ENCODE measurements around the gene NAT8L. TPM values are rescaled to one million over a fixed set of nuclear protein-coding genes. Genes with fewer than 3 reads are reported as not detected.

NAT8L gene
- total and polyA plus RNA-seq, 2 donors (not counting 1 experiment from before 2014, with no cell fraction given): 0.03 to 0.25 TPM

DNA sequence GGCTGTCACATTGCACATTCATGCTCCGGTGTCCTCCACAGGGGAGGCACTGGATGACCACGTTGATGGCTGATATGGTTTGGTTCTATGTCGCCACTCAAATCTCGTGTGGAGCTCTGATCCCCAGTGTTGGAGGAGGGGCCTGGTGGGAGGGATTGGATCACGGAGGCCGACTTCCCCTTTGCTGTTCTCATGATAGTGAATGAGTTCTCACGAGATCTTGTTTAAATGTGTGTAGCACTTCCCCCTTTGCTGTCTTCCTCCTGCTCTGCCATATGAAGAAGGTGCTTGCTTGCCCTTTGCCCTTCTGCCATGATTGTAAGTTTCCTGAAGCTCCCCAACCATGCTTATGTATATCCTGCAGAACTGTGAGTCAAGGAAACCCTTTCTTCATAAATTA lies 22.3 kb upstream of the NAT8L start:
- Mint-ChIP-seq H3K4me3 (no peak overlapping the region), H3K27me3 (peaks cover 44% of the 10 kb centered on the region), H3K9me3 (ENCODE audit: insufficient read depth) (no peaks in the 10 kb centered on the region), H3K4me1 (peaks cover 4% of the 10 kb centered on the region), H3K27ac (no peak overlapping the region)
- TF ChIP-seq EZH2 (IDR thresholded peaks at IDR 0.05; ENCODE audit: borderline replicate concordance, insufficient read depth, low read depth, low read length, poor library complexity, severe bottlenecking): no peak
- TF ChIP-seq, protein P1, sequence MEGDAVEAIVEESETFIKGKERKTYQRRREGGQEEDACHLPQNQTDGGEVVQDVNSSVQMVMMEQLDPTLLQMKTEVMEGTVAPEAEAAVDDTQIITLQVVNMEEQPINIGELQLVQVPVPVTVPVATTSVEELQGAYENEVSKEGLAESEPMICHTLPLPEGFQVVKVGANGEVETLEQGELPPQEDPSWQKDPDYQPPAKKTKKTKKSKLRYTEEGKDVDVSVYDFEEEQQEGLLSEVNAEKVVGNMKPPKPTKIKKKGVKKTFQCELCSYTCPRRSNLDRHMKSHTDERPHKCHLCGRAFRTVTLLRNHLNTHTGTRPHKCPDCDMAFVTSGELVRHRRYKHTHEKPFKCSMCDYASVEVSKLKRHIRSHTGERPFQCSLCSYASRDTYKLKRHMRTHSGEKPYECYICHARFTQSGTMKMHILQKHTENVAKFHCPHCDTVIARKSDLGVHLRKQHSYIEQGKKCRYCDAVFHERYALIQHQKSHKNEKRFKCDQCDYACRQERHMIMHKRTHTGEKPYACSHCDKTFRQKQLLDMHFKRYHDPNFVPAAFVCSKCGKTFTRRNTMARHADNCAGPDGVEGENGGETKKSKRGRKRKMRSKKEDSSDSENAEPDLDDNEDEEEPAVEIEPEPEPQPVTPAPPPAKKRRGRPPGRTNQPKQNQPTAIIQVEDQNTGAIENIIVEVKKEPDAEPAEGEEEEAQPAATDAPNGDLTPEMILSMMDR (IDR thresholded peaks at IDR 0.05): no peak
- H3K4me1 ChIP-seq (ENCODE audit: control insufficient read depth in 2 of 2, insufficient read depth in 2 of 2, low read length in 2 of 2): peaks cover 9 to 12% of the 10 kb centered on the region in 2 donors
- H2AFZ ChIP-seq (ENCODE audit: insufficient read depth, low read depth, low read length, poor library complexity, severe bottlenecking): no peak overlapping the region
- H3K4me2 ChIP-seq (replicated peaks; ENCODE audit: low read depth, low read length, poor library complexity, severe bottlenecking): no peak overlapping the region
- H3K4me3 ChIP-seq (ENCODE audit: control extremely low read depth in 1 of 5, extremely low read depth in 1 of 5, insufficient read depth in 1 of 5, low read depth in 2 of 5, low read length in 4 of 5): no peak overlapping the region
- H3K36me3 ChIP-seq (replicated peaks in 1 of 2; ENCODE audit: control extremely low read depth in 1 of 2, control insufficient read depth in 1 of 2, extremely low read depth in 1 of 2, insufficient read depth in 2 of 2, low read length in 1 of 2): no peaks in the 10 kb centered on the region
- H4K20me1 ChIP-seq (ENCODE audit: control insufficient read depth, insufficient read depth, low read length, poor library complexity, severe bottlenecking): no peaks in the 10 kb centered on the region
- ChIA-PET POLR2A (no interaction called here), CTCF (no interaction called here)
- ATAC-seq (ENCODE audit: low read depth): no peak
- H3K79me2 ChIP-seq (ENCODE audit: control insufficient read depth, insufficient read depth, low read length): peaks cover 3% of the 10 kb centered on the region
- peaks cover 0 to 39% (median 6%) of the 10 kb centered on the region in 4 experiments for H3K27me3 ChIP-seq (replicated peaks in 1 of 4; ENCODE audit: control extremely low read depth in 1 of 4, control insufficient read depth in 3 of 4, insufficient read depth in 4 of 4, low read length in 3 of 4)
- peaks cover 0 to 7% (median 0%) of the 10 kb centered on the region in 3 donors for H3K9me3 ChIP-seq (ENCODE audit: control extremely low read depth in 1 of 3, control insufficient read depth in 2 of 3, insufficient read depth in 1 of 3, low read length in 2 of 3)
- DNase-seq: no peak
- 78% methylated on average over 6 of the region's 7 CpGs for WGBS (ENCODE audit: insufficient coverage)
- no peak overlapping the region for H3K27ac ChIP-seq (ENCODE audit: low read length in 2 of 2)
- no peak overlapping the region for H3K9ac ChIP-seq (ENCODE audit: low read length)
- intact Hi-C loops (cut with micrococcal nuclease): no loop called here

DNA sequence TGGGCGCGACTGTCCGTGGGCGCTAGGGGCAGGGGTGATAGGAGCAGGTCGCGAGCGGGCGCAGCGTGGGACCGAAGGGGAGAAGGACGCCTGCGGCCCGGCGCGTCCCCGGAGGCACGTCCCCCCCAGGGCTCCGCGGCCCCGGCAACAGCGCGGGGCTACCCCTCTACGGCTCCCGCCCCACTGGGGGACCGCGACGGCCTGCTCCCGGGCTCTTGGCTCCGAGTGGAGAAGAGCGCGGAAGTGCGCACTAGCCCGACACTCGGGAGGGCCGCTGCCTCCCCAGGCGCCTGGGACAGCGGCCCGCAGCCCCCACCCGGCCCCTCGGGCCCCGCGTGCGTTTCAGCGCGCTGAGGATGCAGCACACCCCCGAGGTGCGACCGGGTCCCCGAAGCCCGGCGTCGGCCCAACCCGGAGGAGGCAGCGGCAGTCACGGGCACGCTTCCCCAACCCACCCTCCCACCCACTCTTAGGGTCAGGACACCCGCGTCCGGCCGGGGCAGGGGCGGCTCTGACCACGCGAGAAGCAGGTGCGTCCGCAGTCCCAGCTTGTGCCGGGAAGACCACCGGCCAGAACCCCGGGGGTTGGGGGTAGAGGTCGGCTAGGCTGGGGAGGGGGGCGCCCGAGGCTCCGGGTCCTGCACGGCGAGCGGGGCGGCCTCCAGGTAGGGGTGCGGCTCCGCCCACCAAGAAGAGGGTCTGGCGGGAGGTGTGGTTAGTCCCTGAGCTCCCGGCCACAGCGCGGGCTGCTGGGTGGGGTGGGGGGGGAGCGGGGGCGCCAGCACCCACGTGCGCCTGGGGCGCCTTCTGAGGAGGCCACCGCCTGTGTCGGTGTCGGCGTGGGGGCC lies 18.5 kb upstream of the NAT8L start:
- ChIA-PET CTCF (no interaction called here), POLR2A (no interaction called here)
- TF ChIP-seq EZH2 (IDR thresholded peaks at IDR 0.05; ENCODE audit: borderline replicate concordance, insufficient read depth, low read depth, low read length, poor library complexity, severe bottlenecking): no peak
- TF ChIP-seq, protein P1 (IDR thresholded peaks at IDR 0.05): no peak
- peaks cover 8% of the 10 kb centered on the region for H3K79me2 ChIP-seq (ENCODE audit: control insufficient read depth, insufficient read depth, low read length)
- H3K36me3 ChIP-seq (replicated peaks in 1 of 2; ENCODE audit: control extremely low read depth in 1 of 2, control insufficient read depth in 1 of 2, extremely low read depth in 1 of 2, insufficient read depth in 2 of 2, low read length in 1 of 2): no peaks in the 10 kb centered on the region
- no peak overlapping the region for H3K27ac ChIP-seq (ENCODE audit: low read length in 2 of 2)
- H3K4me2 ChIP-seq (replicated peaks; ENCODE audit: low read depth, low read length, poor library complexity, severe bottlenecking): peak overlapping the region; percentile 97
- H4K20me1 ChIP-seq (ENCODE audit: control insufficient read depth, insufficient read depth, low read length, poor library complexity, severe bottlenecking): peaks cover 11% of the 10 kb centered on the region
- H2AFZ ChIP-seq (ENCODE audit: insufficient read depth, low read depth, low read length, poor library complexity, severe bottlenecking): peak overlapping the region; percentile 82
- peaks cover 0 to 15% (median 0%) of the 10 kb centered on the region in 3 donors for H3K9me3 ChIP-seq (ENCODE audit: control extremely low read depth in 1 of 3, control insufficient read depth in 2 of 3, insufficient read depth in 1 of 3, low read length in 2 of 3)
- H3K4me3 ChIP-seq (ENCODE audit: control extremely low read depth in 1 of 5, extremely low read depth in 1 of 5, insufficient read depth in 1 of 5, low read depth in 2 of 5, low read length in 4 of 5): peak overlapping the region in 4 of 5 experiments; percentile 65 to 76 (median 72)
- Mint-ChIP-seq H3K9me3 (ENCODE audit: insufficient read depth) (no peaks in the 10 kb centered on the region), H3K27me3 (peaks cover 27% of the 10 kb centered on the region), H3K4me1 (peaks cover 6% of the 10 kb centered on the region), H3K4me3 (peak overlapping the region; percentile 58), H3K27ac (peak overlapping the region; percentile 46)
- 10% methylated on average over 73 of the region's 91 CpGs for WGBS (ENCODE audit: insufficient coverage)
- ATAC-seq (ENCODE audit: low read depth): peak; percentile 3
- intact Hi-C loops (cut with micrococcal nuclease): loop anchor here (1.0 kb wide), 1 partner anchor 31 kb away; no protein-coding TSS in a partner anchor
- peak overlapping the region; percentile 77 for H3K9ac ChIP-seq (ENCODE audit: low read length)
- H3K27me3 ChIP-seq (replicated peaks in 1 of 4; ENCODE audit: control extremely low read depth in 1 of 4, control insufficient read depth in 3 of 4, insufficient read depth in 4 of 4, low read length in 3 of 4): peaks cover 0 to 24% (median 4%) of the 10 kb centered on the region in 4 experiments
- H3K4me1 ChIP-seq (ENCODE audit: control insufficient read depth in 2 of 2, insufficient read depth in 2 of 2, low read length in 2 of 2): peaks cover 9 to 18% of the 10 kb centered on the region in 2 donors
- no peak for DNase-seq
